GM12878 (cell line): ENCODE measurements around the gene FAM174A.

Experiments used
- PAX5 ChIP-seq: IDR thresholded peaks from 2 replicates; pipeline ENCODE4 v1.6.1; 2011; ENCODE audit warnings: low read depth, low read length, borderline replicate concordance
- RAD21 ChIP-seq: IDR thresholded peaks from 2 replicates; pipeline ENCODE4 v1.6.1; 2011; ENCODE audit warnings: mild to moderate bottlenecking, low read depth, low read length, moderate library complexity; ENCODE audit not compliant: insufficient read depth
- RELA ChIP-seq: fragments of 450-650 bp; IDR thresholded peaks from 2 replicates; pipeline ENCODE4 v1.8.0; 2014; ENCODE audit warnings: borderline replicate concordance; ENCODE audit not compliant: partially characterized antibody

DNA sequence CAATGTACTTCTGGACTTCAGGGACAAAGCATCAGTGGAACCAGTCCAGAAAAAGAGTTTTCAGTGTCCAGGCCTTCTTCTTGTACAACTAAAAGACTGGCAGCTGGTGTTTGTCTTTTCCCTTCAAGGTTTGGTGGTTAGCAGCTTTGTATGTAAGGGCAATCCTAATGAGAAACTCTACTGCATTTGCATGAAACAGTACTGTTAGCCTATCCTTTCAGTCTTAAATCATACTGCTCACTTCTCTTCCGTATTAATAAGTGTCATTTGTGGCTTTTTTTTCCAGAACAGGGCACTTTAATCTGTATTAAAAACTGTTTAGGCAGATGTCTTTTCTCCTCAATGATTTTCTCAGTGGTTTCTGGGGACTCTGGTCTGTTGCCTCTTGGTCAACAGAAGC lies 48.9 kb downstream of the FAM174A start:
- TF ChIP-seq RELA (no peak), PAX5 (no peak), RAD21 (no peak)
